Choroid plexus epithelial cell (primary cell): ENCODE results near the gene PPP1R3A.

Source experiments
- DNase-seq: peaks from one replicate; pipeline ENCODE4 v3.0.0-alpha.2; 2010; ENCODE audit warnings: low read depth
- H3K4me3 ChIP-seq: 2 replicates; pipeline ENCODE4 v1.5.1; 2011; ENCODE audit warnings: low read depth, mild to moderate bottlenecking, control low read depth, low read length, moderate library complexity
- TF ChIP-seq, protein P1 (sequence below): conservative IDR thresholded peaks from 2 replicates; pipeline ENCODE4 v1.5.1; 2011; ENCODE audit warnings: low read depth, mild to moderate bottlenecking, control low read depth, inconsistent platforms, low read length, moderate library complexity

Gene PPP1R3A

DNA sequence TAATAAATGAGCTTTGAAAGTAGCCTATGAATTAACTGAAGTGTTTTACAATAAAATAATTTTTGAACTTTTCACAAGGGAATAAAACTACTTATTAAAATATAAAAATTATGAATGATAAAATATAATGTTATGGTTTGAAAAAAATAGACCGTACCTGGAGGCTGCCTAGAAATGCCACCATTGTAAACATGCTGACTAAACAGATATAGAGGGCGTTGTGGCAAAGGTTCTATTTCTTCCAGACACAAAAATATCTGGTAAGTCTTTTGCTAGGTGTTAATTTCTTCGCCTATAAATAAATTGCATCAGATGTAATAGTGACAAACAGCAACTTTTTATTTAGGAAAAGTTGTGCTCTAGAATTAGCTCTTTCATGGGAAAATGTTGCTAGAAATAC lies 11.2 kb downstream of the PPP1R3A start:
- TF ChIP-seq, protein P1, sequence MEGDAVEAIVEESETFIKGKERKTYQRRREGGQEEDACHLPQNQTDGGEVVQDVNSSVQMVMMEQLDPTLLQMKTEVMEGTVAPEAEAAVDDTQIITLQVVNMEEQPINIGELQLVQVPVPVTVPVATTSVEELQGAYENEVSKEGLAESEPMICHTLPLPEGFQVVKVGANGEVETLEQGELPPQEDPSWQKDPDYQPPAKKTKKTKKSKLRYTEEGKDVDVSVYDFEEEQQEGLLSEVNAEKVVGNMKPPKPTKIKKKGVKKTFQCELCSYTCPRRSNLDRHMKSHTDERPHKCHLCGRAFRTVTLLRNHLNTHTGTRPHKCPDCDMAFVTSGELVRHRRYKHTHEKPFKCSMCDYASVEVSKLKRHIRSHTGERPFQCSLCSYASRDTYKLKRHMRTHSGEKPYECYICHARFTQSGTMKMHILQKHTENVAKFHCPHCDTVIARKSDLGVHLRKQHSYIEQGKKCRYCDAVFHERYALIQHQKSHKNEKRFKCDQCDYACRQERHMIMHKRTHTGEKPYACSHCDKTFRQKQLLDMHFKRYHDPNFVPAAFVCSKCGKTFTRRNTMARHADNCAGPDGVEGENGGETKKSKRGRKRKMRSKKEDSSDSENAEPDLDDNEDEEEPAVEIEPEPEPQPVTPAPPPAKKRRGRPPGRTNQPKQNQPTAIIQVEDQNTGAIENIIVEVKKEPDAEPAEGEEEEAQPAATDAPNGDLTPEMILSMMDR: no peak
- H3K4me3 ChIP-seq: no peak overlapping the region
- DNase-seq: no peak

DNA sequence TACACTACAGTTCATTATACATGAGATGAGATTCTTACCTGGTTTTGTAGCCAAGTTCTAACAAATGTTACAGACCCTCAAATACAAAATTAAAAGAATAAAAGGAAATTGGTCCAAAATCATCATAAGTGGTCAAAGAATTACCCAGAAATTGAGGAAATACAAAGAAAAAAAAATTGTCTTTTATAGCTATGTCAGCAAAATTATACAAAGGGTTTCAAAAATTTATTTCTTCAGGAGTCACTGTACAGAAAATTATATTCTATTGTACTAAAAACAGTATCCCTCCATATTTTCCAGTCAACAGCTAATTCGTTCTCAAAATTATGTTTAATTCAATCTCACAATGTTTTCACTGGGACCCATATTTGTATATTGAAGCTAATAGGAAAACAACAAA lies 14.3 kb downstream of the PPP1R3A start:
- DNase-seq: no peak
- H3K4me3 ChIP-seq: no peak overlapping the region
- TF ChIP-seq, protein P1: no peak

DNA sequence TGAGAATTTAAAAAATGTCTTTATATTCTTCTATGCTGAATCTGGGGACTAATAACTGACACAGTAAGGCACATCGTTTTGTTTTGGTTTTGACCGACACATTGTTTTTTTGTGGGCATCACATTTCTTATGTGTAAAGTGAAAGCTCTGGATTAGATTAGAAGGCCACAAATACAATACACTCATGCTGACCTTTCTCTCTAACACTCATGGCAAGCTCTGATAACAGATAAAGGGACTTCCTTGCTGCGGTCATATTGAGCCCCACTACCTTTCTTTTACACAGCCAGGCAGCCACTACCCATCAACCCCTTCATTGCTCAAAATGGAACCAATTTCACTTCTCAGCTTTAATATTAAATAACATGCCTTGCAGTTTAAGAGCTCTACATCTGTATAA lies 26.0 kb downstream of the PPP1R3A start:
- H3K4me3 ChIP-seq: no peak overlapping the region
- TF ChIP-seq, protein P1: no peak
- no peak for DNase-seq

DNA sequence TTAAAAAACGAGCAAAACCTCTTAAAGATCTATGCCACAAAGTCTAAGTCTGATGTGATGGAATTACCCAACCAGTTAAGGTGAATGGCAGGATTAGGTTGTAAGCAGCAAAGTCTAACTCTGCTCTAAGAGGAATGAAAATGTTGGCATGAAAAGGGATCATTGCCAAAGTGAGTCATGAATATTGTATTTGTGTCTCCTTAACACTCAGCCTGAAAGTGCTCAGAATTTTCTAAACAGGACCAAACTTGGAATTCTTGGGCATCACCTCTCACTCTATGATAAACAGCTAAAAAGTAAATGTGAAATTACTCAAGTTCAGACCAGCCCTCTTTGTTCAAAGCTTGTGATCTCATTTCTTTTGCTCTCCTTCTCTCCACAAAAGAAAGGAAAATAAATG lies 27.0 kb downstream of the PPP1R3A start:
- H3K4me3 ChIP-seq: no peak overlapping the region
- TF ChIP-seq, protein P1: no peak
- DNase-seq: peak; percentile 56

DNA sequence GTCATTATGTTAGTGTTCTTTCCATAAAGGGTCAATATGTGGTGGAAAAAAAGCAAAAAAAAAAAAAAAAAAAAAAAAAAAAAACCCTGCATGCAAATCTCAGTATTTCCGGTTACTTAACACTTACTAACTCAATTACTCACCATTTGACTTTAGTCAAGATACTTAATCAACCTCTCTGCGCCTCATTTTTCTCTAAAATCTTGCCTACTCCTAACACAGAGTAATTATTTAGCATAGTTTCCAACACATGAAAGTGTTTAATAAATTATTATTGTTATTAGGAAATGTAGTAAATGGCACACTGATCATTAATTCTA lies 27.8 kb downstream of the PPP1R3A start:
- H3K4me3 ChIP-seq: no peak overlapping the region
- no peak for DNase-seq
- TF ChIP-seq, protein P1: no peak

DNA sequence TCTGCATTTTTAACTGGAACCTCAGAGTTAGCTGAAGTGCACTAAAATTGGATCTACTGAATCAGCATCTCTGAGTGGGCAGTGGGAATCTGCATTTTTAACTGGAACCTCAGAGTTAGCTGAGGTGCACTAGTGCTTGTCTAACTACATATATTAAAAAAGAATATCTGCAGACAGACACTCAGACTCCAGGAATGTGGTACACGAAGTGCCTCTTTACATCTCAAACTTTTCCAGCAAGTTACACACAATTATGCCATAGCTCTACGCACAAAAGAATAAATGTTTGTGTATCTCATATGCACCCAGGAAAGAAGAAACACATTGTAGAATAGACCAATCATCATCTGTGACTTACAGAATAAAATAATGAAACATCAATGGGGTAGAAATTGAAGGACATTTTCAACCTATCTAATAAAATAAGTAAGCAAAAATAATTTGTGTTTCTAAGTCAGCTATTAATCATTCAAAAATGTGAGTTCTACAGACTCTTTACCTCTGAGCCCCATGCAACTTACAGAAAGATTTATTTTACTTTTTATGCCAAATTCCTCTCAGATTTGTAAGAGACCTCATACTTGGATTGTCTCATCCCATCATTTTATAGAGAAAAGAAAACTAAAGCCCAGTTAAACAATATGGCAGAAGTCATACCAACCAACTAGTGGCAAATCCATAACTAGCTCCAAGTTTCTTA lies 28.3 kb downstream of the PPP1R3A start:
- no peak overlapping the region for H3K4me3 ChIP-seq
- peak; percentile 28 for DNase-seq
- TF ChIP-seq, protein P1: no peak

DNA sequence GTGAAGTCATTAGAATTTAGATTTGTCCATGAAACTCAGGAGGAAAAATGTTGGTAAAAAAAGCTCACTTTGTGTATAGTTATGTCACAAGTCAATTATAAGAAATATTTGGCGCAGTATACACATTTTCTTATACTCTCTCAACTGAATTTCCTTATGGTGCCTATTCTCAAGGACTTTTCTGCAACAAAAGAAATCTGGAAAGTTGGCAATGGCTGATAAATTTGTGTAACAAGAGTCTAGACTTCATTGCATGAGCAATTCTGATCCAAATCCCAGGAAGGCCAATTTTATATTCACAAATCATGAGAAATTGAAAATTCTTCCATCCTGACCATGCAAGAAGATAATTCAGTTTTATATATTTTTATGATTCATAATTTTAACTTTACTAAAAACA lies 35.7 kb downstream of the PPP1R3A start:
- TF ChIP-seq, protein P1: no peak
- no peak overlapping the region for H3K4me3 ChIP-seq
- DNase-seq: no peak
